Stimulated activated CD4-positive, alpha-beta T cell treated with anti-CD3 and anti-CD28 coated beads, Interleukin-12 subunit alpha, Interleukin-12 subunit beta, amount 100 ng/mL, for 4 hours (primary cell): Measurements from ENCODE around the gene TOGARAM1.

Experiments used
- DNase-seq: peaks from one replicate; pipeline ENCODE4 v3.0.0-alpha.2; 2020

The TOGARAM1 gene, protein sequence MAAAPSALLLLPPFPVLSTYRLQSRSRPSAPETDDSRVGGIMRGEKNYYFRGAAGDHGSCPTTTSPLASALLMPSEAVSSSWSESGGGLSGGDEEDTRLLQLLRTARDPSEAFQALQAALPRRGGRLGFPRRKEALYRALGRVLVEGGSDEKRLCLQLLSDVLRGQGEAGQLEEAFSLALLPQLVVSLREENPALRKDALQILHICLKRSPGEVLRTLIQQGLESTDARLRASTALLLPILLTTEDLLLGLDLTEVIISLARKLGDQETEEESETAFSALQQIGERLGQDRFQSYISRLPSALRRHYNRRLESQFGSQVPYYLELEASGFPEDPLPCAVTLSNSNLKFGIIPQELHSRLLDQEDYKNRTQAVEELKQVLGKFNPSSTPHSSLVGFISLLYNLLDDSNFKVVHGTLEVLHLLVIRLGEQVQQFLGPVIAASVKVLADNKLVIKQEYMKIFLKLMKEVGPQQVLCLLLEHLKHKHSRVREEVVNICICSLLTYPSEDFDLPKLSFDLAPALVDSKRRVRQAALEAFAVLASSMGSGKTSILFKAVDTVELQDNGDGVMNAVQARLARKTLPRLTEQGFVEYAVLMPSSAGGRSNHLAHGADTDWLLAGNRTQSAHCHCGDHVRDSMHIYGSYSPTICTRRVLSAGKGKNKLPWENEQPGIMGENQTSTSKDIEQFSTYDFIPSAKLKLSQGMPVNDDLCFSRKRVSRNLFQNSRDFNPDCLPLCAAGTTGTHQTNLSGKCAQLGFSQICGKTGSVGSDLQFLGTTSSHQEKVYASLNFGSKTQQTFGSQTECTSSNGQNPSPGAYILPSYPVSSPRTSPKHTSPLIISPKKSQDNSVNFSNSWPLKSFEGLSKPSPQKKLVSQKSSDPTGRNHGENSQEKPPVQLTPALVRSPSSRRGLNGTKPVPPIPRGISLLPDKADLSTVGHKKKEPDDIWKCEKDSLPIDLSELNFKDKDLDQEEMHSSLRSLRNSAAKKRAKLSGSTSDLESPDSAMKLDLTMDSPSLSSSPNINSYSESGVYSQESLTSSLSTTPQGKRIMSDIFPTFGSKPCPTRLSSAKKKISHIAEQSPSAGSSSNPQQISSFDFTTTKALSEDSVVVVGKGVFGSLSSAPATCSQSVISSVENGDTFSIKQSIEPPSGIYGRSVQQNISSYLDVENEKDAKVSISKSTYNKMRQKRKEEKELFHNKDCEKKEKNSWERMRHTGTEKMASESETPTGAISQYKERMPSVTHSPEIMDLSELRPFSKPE (N-terminal part only)

GRCh38 chr14:44961554-44962333 lies at the start of gene TOGARAM1, which contains the start of gene KLHL28:
TSS of gene TOGARAM1 (plus strand) at chr14:44962190. CDS start at chr14:44962422, 232 bp downstream.
TSS of gene KLHL28 (minus strand) at chr14:44961947. CDS start at chr14:44945928, 16,019 bp downstream.
- peak; percentile 83 for DNase-seq

- DNase-seq = no peak
Observed at GRCh38 chr14:44914849-44915248, 47.1 kb upstream of the TOGARAM1 start.

DNA sequence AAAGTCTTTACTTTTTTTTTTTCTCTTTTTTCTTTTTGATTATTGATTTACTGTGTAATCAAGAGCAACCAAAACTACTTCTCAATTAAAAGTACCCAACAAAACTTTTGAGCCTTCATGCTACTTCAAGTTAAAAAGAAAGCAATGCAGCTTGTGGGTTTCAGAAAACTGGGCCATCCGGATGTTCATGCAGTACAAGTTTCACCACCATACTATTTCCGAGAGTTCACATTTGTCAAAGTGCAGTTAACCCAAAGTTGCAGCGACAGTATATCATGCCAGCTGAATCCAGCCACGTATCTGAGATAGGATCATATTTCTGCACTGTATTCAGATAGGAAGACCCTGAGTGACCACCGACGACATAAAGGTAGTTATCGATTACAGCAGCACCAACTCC lies 33.2 kb upstream of the TOGARAM1 start:
- DNase-seq = no peak

DNA sequence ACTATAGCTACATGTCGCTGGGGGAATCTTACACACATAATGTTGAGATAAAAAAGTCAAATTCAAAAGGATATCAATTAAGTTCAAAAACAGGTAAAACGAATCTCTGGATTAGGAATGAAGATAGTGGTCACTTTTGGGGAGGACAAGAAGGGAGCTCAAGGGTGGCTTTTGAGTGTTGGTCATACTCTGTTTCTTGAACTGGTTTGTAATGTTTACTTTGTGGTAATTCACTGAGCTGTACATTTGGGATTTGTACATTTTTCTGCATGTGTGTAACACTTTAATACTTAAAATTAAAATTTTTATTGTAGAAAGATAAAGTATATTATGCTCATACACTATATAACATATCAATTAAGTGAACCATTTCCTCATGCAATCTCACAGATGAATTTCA lies 26.8 kb upstream of the TOGARAM1 start:
- DNase-seq = no peak

GRCh38 chr14:44937547-44937946 lies 24.4 kb upstream of the TOGARAM1 start:
- no peak for DNase-seq

DNA sequence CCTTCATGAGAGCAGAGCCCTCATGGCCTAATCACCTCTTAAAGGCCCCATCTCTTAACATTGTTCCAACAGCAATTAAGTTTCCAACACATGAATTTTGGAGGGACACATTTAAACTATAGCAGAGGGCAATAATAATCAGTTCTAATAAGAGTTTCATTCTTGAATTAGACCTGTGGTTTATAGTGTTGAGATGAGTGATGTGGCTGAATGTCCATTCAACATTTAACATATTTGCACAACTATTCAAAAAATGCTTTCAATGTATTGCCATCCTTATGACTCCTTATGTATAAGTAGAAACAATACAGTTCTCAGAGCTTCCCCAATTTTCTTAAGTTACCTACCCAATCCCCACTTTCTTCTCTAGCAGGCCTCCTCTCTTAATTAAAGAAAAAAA lies 21.8 kb upstream of the TOGARAM1 start:
- no peak for DNase-seq

- no peak for DNase-seq
Observed at GRCh38 chr14:44940944-44941343, 21.0 kb upstream of the TOGARAM1 start.

DNA sequence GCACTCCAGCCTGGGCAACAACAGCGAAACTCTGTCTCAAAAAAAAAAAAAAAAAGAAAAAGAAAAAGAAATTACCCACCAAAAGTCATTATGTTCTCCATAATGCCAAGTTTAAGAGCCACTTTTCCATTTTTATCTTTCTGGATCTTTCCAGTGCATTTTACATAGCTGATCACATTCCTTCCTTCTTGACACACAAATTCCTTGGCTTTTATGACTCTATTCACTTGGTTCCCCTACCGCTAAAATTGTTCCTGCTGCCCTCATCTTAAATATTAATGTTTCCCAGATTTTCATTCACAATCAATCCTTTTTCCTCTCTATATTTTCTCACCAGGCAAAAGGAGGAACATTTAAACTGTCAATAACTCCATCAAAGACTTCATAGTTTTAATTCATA lies 20.4 kb upstream of the TOGARAM1 start:
- DNase-seq = no peak

- DNase-seq = no peak
Observed at GRCh38 chr14:44942436-44942835, 19.6 kb upstream of the TOGARAM1 start.

- DNase-seq = no peak
Observed at GRCh38 chr14:44944107-44944506, 17.9 kb upstream of the TOGARAM1 start.

- DNase-seq = no peak
Observed at GRCh38 chr14:44945264-44945663, 16.7 kb upstream of the TOGARAM1 start.

GRCh38 chr14:44951051-44951450 lies 10.9 kb upstream of the TOGARAM1 start:
- DNase-seq = no peak

GRCh38 chr14:44952391-44953110 lies 9.4 kb upstream of the TOGARAM1 start:
- DNase-seq = no peak

DNA sequence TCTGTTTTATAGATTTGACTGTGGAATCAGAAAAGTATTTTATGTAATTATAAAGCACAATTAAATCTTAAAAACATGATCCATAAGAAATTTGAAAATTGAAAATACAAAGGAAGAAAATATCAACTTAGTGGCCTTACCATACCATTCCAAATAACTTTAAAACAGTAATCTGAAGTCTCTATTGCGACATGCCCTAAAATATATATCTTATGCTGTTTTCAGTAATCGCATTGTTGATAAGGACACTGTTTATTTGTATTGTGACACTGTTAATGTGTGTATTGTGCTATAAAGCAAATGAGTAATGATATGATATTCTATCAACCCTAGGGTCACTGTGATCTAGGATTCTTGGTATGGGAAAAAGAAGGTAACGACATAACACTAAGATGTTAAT lies 7.2 kb upstream of the TOGARAM1 start:
- no peak for DNase-seq

- DNase-seq = no peak
Observed at GRCh38 chr14:44955528-44955927, 6.5 kb upstream of the TOGARAM1 start.

DNA sequence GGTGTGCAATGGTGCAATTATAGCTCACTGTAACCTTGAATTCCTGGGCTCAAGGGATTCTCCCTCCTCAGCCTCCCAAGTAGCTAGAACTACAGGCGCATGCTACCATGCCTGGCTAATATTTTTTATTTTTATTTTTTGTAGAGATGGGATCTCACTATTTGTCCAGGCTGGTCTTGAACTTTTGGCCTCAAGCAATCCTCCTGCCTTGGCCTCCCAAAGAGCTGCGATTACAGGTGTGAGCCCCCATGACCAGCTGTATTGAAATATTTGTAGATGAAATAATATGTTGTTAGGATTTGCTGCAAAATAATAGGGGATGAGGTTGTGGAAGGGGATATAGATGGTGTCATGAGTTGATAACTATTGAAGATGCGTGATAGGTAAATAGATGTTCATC lies 5.1 kb upstream of the TOGARAM1 start:
- no peak for DNase-seq

GRCh38 chr14:44959538-44959937 lies 2.5 kb upstream of the TOGARAM1 start:
- DNase-seq = no peak

DNA sequence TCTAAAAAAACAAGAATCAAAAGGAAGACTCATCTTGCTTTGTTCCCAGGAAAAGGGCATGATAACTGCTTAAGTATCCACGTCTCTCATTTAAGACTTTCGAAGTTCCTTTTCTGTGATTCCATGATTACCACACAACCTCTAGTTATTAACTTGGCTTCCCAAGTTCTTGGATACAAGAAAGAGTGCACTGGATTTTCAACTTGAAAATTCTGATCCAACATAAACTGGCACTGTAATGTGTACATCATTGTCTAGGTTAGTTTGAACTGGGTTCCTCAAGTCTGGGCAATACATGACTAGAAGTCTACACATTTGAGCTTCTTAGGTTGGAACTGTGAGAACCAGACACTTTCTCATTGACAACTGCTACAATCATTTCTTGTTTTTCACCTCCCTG lies 1.8 kb upstream of the TOGARAM1 start:
- no peak for DNase-seq

- DNase-seq = no peak
Observed at GRCh38 chr14:44960646-44961045, 1.3 kb upstream of the TOGARAM1 start.

- peak; percentile 46 for DNase-seq
Observed at GRCh38 chr14:44961151-44961553, 838 bp upstream of the TOGARAM1 start.

DNA sequence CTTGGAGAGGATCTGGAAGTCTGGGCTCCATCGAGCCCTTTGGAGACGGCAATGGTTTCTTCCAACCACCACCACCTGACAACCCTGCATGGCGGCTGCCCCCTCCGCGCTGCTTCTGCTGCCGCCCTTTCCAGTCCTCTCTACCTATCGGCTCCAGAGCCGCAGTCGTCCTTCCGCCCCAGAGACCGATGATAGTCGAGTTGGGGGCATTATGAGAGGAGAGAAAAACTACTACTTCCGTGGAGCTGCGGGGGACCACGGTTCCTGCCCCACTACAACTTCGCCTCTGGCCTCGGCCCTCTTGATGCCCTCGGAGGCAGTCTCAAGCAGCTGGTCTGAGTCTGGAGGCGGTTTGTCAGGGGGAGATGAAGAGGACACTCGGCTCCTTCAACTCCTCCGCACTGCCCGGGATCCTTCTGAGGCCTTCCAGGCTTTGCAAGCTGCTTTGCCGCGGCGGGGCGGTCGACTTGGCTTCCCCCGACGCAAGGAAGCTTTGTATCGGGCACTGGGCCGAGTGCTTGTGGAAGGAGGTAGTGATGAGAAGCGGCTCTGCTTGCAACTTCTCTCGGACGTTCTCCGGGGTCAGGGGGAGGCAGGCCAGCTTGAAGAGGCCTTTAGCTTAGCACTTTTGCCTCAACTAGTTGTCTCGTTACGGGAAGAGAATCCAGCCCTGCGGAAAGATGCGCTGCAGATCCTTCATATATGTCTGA lies 499 bp downstream of the TOGARAM1 start:
- peak; percentile 10 for DNase-seq
